Activated CD4-positive, alpha-beta T cell treated with anti-CD3 and anti-CD28 coated beads for 1 hour (primary cell): Measurements from ENCODE around the gene ZBTB47.

Experiments
- DNase-seq: peaks from one replicate; pipeline ENCODE4 v3.0.0-alpha.2; 2020

ZBTB47 gene

DNA sequence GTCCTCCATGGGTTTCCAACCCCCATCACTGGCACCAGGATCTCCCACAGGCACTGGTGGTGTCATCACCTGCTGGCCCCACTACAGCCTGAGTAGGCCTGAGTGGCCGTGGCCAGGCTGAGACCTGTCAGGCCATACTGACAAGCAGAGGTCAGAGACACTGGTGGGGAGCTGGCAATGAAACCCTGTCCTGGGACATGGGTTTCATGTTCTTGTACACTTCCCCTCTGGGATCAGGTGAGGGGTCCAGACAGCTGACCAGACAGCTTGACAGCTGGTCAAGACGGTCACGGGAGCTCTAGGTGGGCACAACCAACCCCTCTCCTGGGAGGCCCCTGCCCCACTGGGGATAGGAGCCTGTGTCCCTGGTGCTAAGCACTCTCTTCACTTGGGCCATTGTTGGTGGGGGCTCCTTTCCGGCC is 13.1 kb downstream of the ZBTB47 start:
- DNase-seq = no peak

DNA sequence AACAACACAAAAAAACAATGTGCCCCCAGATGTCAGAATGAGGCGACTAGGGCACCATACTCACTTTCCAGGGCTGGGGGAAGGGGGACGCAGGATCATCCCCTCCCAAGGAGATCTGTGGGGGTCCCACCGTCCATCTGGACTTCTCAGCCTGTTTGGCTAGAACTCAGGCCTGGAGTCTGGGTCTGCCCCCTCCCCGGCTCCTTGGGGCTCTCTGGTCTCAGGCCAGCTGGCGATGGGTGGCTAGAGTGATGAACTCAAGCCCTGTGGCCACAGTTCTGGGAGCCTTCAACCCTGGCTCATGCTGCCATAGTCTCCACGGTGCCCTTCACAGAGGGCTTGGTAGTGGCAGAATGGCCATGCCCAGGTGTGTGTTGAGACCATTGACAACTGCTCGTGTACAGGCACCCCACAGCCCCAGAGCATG is 13.6 kb downstream of the ZBTB47 start:
- no peak for DNase-seq

DNA sequence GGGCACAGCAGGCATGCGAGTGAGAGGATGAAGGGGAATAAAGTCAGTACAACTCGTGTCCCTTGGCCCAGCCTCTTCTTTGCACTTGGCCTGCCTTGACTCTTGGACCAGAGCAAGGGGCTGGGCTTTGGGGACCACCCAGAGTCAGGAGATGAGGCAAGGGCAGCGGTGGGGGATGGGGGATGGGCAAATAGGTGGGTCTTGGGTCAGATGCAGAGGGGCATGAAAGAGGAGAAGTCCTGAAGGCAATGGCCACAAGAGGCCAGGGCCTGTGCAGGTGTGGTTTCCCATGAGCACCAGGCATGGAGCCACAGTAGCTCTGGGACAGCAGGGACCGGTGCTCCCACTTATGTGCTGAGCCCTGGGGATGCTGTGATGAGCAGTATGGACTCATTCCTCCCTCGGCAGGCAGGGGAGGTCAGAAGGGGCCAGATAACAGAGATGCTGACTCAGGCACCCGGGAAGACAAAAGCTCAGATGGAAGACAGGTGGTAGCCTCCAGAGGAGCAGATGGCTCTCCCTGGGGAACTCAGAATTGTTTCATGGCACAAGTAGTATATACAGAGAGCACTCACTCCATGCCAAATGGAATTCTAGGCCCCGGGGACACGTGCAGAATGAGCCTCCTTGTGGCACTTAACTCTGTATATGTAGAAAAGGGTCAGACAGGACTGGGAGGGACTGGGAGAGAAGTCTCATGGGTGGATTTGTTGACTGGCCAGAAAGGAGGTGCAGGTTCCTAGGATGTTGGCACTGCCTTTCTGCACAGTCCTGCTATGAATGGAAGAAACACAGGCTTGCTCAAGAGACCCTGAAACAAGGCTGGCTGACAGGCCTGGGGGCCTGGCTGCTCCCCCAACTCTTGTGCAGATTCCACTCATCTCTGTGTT is 14.3 kb downstream of the ZBTB47 start:
- no peak for DNase-seq

DNA sequence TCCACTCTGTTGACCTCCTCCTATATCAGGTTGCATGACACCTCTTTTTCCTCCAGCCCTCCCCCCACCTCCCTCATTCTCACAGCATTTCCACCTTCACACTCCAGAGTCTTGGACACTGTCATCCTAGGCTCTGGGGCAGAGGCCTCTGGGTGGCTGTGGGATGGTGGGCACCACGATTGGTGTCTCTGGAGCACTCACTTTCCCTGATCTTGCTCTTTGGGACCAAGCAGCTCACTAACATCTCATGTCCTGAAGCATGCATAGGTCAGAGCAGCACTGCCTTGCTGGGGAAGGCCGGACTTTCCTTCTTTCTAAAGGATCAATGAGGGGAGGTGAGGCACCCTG is 14.9 kb downstream of the ZBTB47 start:
- no peak for DNase-seq

DNA sequence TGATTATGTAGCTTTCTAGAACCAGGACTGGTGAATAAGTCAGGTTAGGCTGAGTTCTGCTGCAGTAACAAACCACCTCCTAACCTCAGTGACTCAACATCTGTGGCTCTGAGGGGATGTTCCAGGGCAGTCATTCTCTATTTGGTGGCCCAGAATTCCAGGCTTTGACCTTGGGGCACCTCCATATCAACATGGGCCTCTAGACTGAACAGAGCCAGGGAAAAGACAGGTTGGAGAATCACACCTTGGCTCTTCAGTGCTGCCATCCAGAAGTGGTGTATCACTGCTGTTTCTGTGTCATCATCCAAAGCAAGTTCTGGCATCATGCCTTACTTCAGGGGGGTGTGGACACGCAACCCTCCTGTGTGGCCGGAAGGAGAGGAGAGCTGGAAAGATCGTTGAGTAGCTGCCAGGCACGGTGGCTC is 15.3 kb downstream of the ZBTB47 start:
- no peak for DNase-seq

DNA sequence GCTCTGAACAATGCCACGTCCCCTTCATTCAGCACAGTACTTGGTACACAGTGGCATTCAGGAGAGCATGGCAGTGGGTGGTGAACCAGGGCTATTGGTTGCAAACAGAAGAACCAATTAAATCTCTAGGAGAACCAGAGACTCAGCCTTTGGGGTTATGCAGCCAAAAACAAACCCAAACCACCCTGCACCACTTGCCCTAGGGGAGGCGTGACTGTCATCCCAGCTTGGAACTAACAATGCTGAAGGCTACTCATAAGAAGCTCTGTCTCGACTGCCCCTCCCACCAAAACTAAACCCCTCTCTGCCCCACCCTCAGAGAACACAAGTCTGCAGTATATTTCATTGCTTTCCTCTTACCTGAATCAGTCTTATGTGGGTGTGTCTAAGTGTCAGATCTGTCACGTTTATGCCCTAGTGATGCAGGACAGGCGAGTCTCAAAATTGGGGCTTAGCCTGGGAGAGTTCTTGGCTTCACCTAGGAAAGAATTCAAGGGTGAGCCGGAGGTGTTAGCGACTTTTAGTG is 16.6 kb downstream of the ZBTB47 start:
- DNase-seq = no peak

DNA sequence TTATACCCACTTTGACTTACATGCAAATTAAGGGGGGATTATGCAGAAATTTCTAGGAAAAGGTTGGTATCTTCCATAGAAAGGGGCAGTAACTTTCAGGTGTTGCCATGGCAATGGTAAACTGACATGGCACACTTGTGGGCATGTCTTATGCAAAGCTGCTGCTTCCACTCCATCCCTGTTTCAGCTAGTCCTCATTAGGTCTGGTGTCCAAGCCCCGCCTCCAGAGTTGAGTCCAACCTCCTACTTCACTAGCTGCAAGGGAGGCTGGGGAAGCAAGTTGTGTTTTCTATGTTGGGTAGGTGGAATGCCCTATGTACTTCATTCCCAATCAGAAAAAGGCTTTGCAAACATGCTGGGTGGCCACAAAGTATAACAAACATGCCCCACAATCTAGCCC is 17.2 kb downstream of the ZBTB47 start:
- no peak for DNase-seq

DNA sequence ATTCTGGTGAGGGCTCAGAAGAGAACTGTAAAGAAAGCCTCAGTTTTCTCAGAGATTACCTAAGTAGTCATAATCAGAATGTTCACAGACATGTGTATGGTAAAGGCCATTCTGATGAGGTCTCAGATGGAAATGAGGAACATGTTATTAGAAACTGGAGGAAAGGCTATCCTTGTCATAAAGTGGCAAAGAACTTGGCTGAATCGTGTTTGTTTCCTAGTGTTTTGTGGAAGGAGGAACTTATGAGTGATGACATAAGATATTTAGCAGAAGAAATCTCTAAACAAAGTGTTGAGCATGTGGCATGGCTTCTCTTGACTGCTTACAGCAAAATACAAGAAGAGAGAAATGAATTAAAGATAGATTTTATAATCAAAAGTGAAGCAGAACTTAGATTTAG is 19.0 kb downstream of the ZBTB47 start:
- no peak for DNase-seq

DNA sequence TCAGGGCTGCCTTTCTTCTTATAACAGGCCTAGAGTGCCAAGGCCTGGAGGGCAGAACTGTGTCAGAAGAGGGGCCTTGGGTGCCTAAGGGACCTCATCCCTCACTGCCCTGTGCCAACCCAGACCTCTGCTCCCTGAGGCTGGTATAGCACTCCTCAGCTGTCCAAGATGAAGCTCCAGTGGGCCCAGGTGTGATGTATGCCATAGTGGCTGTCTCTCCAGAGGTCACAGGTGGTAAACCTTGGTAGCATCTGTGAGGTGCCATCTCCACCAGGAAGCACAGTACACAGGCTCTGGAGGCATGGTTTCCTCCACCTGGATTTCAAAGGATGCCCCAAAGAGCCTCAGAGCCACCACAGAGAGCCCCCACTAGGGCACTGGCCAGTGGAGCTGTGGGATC is 19.6 kb downstream of the ZBTB47 start:
- DNase-seq = no peak

DNA sequence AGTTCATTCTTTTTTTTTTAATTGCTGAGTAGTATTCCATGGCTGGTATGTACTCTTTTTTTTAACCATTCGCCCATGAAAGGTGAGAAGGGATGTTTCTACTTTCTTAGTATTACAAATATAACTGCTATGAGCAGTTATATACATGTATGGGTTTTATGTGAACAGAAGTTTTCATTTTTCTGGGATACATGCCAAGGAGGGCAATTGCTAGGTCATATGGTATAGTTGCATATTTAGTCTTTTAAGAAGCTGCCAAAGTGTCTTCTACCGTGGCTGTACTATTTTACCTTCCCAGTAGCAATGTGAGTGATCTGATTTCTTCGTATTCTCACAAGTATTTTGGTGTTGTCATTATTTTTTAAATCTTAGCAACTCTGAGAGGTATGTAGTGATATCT is 20.6 kb downstream of the ZBTB47 start:
- DNase-seq = no peak

DNA sequence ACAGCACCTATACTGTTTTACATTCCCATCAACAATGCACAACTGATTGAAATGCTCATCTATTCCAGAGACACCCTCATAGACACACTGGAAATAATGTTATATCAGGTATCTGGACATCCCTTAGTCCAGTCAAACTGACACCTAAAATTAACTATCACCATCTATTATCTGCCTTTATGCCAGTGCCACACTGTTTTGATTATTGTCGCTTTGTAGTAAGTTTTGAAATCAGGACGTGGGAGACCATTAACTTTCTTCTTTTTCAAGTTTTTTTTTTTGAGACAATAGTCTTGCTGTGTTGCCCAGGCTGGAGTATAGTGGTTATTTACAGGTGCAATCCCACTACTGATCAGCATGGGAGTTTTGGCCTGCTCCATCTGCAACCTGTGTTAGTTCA is 22.4 kb downstream of the ZBTB47 start:
- no peak for DNase-seq

DNA sequence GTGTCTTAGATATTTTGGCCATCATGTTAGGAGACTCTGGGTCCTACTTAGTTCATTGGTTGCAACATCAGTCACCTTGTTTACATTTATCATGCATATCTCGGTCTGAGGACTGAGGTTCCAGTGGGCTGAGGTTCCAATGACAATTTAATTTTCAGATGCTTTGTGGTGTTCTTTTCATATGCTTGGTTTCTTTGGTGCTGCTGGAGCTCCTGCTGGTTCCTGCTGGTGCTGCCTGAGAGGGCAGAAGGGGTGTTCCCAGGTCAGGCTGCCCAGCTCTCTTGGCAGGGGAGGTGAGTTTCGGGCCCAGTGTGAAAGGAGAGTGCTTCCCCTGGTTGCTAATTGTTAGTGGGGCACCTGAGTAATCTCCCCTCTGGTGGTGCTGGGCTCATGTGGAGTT is 24.9 kb downstream of the ZBTB47 start:
- no peak for DNase-seq

DNA sequence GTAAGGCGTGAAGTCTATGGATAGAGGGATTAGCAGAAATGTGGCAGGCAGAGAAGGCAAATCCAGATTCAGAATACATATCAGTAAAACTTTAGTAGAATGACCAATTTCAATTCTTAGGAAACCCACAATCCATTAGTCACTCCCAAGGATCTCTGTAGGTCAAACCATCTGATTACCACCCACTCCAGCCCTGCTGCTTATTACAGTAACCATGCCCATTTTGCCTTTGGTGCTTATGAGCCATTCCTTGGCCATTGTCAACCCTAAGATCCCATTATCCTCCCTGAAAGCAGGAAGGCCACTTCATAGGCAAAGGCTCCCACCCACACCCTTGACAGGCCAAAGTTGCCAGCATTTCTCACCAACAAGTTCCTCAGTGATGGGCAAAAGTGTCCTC is 26.8 kb downstream of the ZBTB47 start:
- DNase-seq = no peak

DNA sequence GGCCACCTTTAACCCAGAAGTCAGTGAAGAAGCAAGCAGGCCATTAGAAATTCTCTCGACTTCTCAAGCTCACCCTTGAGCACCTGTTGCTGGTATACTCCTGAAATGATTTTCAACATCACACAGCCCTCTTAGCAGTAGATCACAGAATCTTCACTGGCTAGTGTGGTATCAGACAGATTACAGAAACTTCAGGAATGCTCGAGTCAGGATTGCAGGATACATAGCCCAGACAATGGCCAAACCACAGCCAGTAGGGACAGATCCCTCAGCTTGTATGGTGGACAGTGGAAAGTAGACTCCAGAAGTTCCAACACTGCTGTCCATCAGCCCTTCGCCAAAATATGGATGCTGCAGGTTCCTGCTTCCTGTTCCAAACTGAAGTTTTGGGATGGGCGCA is 27.3 kb downstream of the ZBTB47 start:
- no peak for DNase-seq

DNA sequence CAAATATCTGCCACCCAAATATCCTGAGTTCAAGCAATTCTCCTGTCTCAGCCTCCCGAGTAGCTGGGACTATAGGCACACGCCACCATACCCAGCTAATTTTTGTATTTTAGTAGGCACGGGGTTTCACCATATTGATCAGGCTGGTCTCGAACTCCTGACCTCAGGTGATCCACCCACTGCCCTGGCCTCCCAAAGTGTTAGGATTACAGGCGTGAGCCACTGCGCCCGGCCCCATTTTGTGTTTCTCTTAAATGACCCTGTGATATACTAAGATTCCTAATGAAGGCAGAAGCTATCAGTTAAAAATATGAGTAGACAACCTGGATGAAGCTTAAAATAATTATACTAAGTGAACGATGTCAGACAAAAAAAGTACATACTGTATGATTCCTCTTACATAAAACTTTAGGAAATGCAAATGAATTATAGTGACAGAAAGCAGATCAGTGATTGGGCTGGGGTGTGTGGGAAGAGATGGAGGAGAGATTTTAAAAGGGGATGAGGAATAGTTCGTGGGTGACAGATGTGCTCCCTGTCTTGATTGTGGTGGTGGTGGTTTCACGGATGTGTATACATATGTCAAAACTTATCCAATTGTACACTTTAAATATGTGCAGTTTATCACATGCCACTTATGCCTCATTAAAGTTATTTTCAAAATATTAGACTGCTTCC is 28.0 kb downstream of the ZBTB47 start:
- DNase-seq = no peak

DNA sequence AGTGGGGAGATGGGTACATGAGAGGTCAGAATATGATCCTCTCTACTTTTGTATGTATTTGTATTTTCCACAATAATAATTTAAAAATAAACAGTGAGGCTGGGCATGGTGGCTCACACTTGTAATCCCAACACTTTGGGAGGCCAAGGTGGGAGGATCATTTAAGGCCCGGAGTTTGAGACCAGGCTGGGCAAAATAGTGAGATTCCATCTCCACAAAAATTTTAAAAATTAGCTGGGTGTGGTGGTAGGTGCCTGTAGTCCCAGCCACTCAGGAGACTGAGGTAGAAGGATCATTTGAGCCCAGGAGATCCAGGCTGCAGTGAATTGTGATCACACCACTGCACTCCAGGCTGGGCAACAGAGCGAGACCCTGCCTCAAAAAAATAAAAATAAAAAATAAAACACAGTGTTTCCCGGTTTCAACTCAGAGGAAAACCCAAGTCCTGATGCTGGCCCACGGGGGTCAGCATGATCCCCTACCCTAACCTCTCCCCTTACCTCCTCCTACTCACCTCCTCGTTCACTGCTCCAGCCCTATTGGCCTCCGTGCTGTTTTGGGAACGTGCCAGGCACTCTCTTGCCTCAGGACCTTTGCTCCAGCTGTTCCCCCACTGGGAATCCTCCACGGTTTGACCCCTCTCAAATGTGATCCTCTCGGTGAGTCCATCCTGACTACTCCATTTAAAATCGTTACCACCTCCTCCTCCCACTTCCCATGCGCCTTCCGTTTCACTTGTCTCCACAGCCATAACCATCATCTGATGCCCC is 29.0 kb downstream of the ZBTB47 start:
- DNase-seq = no peak

DNA sequence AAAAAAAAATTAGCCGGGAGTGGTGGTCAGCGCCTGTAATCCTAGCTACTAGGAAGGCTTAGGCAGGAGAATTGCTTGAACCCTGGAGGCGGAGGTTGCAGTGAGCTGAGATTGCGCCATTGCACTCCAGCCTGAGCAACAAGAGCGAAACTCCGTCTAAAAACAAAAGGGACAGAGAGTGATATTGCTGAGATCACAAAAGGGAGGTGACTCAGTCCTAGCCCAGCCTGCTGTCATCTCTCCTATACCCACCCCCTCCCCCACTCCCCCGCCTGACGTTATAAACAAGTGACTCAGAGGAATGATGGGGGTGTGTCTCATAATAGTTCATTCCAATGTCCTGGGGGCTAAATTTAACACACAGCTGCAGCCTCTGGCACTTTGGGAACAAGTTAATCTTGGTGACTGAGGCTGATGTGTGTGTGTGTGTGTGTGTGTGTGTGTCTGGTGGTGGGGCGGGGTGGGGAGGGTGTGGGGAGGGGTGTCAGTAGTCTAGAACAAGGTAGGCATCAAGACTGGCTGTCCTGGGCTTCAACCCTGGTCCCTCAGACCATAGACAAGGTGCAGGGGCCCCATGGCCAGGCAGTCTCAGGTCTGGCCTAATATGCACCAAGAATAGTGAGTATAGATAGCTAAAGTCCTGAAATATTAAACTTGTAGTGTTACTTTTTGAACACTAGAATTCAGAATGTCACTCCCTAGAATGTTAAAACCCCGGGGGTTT is 30.5 kb downstream of the ZBTB47 start:
- DNase-seq = no peak

DNA sequence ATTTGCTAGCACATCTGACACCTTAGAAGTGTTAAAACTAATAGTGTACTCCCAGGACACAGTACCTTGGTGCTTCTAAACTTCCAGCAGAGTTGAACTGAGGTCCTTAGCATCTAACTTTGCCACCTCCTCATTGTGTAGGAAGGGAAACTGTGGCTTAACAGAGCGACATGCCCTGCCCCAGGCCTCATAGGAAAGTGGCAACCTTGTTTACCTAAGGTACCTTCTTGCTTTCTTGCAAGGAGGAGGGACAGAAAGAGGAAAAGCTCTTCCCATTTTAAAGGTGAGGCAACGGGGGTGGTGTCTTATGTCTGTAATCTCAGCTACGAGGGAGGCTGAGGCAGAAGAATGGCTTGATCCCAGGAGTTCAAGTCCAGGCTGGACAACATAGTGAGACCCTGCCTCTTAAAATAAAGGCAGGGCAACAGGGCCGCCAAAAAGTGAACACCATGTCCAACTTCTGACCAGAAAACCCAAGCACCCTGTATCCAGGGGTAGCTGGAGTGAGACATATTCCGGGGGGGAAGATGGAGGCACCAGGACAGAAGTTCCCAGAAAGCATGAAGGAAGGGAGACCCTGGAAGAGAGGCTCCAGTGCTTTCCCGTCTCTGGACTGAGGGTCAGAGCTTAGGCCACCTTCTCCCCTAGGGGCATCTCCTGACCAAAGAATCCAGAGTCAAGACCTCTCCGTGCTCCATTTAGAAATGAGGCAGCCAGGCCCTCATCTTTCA is 31.3 kb downstream of the ZBTB47 start:
- DNase-seq = no peak

DNA sequence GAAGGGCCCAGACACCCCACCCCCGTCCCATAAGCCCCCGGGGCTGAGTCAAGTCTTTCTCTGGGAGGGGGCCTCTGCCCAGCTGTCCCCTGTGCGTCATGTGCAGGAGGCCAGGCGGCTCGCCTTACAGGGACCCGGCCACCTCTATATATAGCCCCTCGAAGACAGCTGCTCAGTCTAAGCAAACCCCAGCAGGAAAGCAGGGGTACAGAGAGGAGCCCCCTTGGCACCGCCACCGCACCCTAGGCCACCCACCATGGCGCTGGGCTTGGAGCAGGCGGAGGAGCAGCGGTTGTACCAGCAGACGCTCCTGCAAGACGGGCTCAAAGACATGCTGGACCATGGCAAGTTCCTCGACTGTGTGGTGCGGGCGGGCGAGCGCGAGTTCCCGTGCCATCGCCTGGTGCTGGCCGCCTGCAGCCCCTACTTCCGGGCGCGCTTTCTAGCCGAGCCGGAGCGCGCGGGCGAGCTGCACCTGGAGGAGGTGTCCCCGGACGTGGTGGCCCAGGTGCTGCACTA is 31.9 kb downstream of the ZBTB47 start, which contains the start of gene KLHL40:
TSS of gene KLHL40 (plus strand) at position 175 of the 519 bp plus-strand sequence. CDS start at position 257, 82 bp downstream.
- DNase-seq = no peak

DNA sequence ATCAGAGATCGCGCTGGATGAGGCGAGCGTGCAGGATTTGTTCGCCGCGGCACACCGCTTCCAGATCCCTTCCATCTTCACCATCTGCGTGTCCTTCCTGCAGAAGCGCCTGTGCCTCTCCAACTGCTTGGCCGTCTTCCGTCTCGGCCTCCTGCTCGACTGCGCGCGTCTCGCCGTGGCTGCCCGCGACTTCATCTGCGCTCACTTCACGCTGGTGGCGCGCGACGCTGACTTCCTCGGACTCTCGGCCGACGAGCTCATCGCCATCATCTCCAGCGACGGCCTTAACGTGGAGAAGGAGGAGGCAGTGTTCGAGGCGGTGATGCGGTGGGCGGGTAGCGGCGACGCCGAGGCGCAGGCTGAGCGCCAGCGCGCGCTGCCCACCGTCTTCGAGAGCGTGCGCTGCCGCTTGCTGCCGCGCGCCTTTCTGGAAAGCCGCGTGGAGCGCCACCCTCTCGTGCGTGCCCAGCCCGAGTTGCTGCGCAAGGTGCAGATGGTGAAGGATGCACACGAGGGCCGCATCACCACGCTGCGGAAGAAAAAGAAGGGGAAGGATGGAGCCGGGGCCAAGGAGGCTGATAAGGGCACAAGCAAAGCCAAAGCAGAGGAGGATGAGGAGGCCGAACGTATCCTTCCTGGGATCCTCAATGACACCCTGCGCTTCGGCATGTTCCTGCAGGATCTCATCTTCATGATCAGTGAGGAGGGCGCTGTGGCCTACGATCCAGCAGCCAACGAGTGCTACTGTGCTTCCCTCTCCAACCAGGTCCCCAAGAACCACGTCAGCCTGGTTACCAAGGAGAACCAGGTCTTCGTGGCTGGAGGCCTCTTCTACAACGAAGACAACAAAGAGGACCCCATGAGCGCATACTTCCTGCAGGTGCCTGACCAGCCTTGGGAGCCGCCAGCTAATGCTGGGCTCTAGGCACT is 32.7 kb downstream of the ZBTB47 start:
- DNase-seq = no peak
